Fibroblast of villous mesenchyme (primary cell): Measurements from ENCODE around the gene RILP. TPM values are rescaled to one million over a fixed set of nuclear protein-coding genes. Genes with fewer than 3 reads are reported as not detected.
A peak's percentile ranks its signal among the peaks of the same experiment; 100 is the strongest.

Experiments
- DNase-seq: peaks from one replicate; pipeline ENCODE4 v3.0.0-alpha.2; 2010; ENCODE audit warnings: low read depth
- H3K4me3 ChIP-seq: 2 replicates; pipeline ENCODE4 v1.5.1; 2011; ENCODE audit warnings: low read depth, mild to moderate bottlenecking, low read length
- total RNA-seq: library from RNA; depleted of rRNA; stranded (reverse); fragments of >200 nt; gene quantifications from 2 replicates; pipeline ENCODE4 v1.2.3, GENCODE V29; 2012
- TF ChIP-seq, protein P1 (sequence below): IDR thresholded peaks from 2 replicates; pipeline ENCODE4 v1.5.1; 2012; ENCODE audit warnings: low read depth, mild to moderate bottlenecking, low read length; ENCODE audit not compliant: insufficient read depth

The RILP gene
- total RNA-seq, 1 donor = 9.1 TPM

- DNase-seq = peak; percentile 74
- TF ChIP-seq, protein P1, sequence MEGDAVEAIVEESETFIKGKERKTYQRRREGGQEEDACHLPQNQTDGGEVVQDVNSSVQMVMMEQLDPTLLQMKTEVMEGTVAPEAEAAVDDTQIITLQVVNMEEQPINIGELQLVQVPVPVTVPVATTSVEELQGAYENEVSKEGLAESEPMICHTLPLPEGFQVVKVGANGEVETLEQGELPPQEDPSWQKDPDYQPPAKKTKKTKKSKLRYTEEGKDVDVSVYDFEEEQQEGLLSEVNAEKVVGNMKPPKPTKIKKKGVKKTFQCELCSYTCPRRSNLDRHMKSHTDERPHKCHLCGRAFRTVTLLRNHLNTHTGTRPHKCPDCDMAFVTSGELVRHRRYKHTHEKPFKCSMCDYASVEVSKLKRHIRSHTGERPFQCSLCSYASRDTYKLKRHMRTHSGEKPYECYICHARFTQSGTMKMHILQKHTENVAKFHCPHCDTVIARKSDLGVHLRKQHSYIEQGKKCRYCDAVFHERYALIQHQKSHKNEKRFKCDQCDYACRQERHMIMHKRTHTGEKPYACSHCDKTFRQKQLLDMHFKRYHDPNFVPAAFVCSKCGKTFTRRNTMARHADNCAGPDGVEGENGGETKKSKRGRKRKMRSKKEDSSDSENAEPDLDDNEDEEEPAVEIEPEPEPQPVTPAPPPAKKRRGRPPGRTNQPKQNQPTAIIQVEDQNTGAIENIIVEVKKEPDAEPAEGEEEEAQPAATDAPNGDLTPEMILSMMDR = no peak
- no peak overlapping the region for H3K4me3 ChIP-seq
Measured at GRCh38 chr17:1607971-1608320, 41.7 kb downstream of the RILP start.

DNA sequence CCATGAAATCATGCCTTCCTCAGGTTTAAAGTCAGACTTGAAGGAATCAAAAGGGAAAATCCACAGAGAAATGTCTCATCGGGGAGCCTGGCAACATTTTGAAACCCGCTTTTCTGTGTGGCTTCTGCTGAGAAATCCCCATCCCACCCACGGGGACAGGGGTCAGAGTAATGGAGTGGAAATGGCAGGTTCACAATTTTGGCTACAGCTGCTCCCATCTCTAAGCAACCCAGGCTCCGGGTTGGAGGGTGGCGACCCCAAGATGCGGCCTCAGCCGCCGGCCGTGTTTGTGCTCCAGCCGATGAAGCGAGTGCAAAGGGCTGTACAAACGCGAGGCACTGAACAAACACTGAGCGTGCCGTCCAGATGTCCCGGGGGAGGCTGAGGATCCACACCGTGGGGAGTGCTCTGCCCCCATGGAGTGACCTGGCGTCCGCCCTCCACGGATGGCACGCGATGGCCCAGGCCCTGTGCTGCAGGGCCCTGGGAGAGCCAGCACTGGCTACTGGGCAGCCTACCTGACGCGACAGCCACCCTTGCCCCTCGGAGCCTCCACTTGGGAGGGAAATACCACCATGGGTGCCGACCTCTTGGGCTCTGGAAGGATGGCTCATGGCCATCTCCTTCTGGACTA lies 43.2 kb downstream of the RILP start:
- TF ChIP-seq, protein P1 = no peak
- DNase-seq = no peak
- no peak overlapping the region for H3K4me3 ChIP-seq

- TF ChIP-seq, protein P1 = no peak
- DNase-seq = no peak
- no peak overlapping the region for H3K4me3 ChIP-seq
Measured at GRCh38 chr17:1605681-1606351, 43.9 kb downstream of the RILP start.

DNA sequence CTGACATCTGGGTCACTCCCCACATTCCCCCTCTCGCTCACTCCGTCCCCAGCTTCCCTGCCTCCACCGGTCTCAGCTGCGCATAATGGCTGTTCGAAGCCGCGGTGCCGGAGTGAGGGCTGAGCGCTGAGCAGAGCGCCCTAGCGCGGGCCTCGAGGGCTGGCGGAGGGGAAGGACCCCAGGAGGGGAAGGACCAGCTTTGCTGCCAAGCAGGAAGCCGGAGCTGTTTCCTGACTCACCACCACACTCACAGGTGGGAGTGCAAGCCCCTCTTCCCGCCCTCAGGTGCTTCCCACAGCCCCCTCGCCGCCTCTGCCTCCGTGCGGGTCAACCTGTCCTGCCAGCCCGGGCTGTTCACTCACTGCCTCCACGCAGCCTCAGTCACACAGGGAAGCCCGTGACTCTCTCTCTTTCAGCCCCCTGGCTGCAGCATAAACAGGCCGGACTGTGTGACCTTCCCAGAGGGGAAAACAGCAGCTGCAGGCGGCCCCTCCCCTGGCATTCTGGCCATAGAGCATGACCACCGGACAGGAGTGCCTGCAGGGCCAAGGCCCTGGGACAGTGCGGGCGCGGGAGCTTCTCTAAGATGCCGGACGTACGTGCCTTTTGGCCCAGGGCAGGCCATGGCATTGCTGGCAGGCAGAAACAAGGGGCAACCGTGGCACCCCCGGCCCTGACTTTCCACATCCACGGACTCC lies 44.7 kb downstream of the RILP start:
- TF ChIP-seq, protein P1 = no peak
- H3K4me3 ChIP-seq = no peak overlapping the region
- DNase-seq = no peak

DNA sequence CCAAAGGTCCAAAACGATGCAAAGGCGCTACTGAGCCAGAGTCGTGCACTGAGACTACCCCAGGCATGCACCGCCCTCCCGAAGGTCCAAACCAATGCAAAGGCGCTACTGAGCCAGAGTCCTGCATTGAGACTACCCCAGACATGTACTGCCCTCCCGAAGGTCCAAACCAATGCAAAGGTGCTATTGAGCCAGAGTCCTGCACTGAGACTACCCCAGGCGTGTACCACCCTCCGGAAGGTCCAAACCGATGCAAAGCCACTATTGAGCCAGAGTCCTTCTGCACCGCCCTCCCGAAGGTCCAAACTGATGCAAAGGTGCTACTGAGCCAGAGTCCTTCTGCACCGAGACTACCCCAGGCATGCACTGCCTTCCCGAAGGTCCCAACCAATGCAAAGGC lies 48.1 kb downstream of the RILP start:
- H3K4me3 ChIP-seq = no peak overlapping the region
- TF ChIP-seq, protein P1 = no peak
- no peak for DNase-seq

- no peak overlapping the region for H3K4me3 ChIP-seq
- no peak for DNase-seq
- TF ChIP-seq, protein P1 = no peak
Measured at GRCh38 chr17:1598399-1599095, 51.1 kb downstream of the RILP start.
